Fibroblast of skin of left biceps (primary cell): Measurements from ENCODE around the gene SLC41A3.

ENCODE experiments used
- DNase-seq, 2 experiments: peaks; one replicate each; pipeline ENCODE4 v3.0.0-alpha.2; 2013; ENCODE audit warnings: low read depth in 2 of 2

The SLC41A3 gene

GRCh38 chr3:126119976-126120375 is 36.1 kb upstream of the SLC41A3 start:
- no peak for DNase-seq

- DNase-seq, result no peak
Measured at GRCh38 chr3:126119008-126119675, 35.2 kb upstream of the SLC41A3 start.

GRCh38 chr3:126118591-126118990 is 34.7 kb upstream of the SLC41A3 start:
- DNase-seq, result no peak

- DNase-seq, result no peak
Measured at GRCh38 chr3:126117786-126118185, 33.9 kb upstream of the SLC41A3 start.

GRCh38 chr3:126117212-126117611 is 33.3 kb upstream of the SLC41A3 start:
- no peak for DNase-seq

- DNase-seq, result no peak
Measured at GRCh38 chr3:126116526-126116925, 32.6 kb upstream of the SLC41A3 start.

- no peak for DNase-seq
Measured at GRCh38 chr3:126114443-126115386, 30.8 kb upstream of the SLC41A3 start.

- DNase-seq, result no peak
Measured at GRCh38 chr3:126113733-126114442, 30.0 kb upstream of the SLC41A3 start.

- DNase-seq, result no peak
Measured at GRCh38 chr3:126113238-126113555, 29.3 kb upstream of the SLC41A3 start.

GRCh38 chr3:126112531-126113237 is 28.8 kb upstream of the SLC41A3 start:
- no peak for DNase-seq

- DNase-seq, result no peak
Measured at GRCh38 chr3:126111566-126112475, 27.9 kb upstream of the SLC41A3 start.

- DNase-seq, result no peak
Measured at GRCh38 chr3:126111126-126111551, 27.2 kb upstream of the SLC41A3 start.

- DNase-seq, result no peak
Measured at GRCh38 chr3:126110431-126111125, 26.7 kb upstream of the SLC41A3 start.

GRCh38 chr3:126109880-126110235 is 25.9 kb upstream of the SLC41A3 start:
- no peak for DNase-seq

- no peak for DNase-seq
Measured at GRCh38 chr3:126109146-126109879, 25.4 kb upstream of the SLC41A3 start.

- DNase-seq, result no peak
Measured at GRCh38 chr3:126108676-126109050, 24.7 kb upstream of the SLC41A3 start.

GRCh38 chr3:126107957-126108675 is 24.2 kb upstream of the SLC41A3 start:
- DNase-seq, result no peak

GRCh38 chr3:126107203-126107939 is 23.4 kb upstream of the SLC41A3 start:
- no peak for DNase-seq
